ENCODE results near the gene DCAF8. TPM values are rescaled to one million over a fixed set of nuclear protein-coding genes. Genes with fewer than 3 reads are reported as not detected.

DCAF8 gene
- total RNA-seq, 1 experiment from 2014 or later: 98.1 TPM

- Histone ChIP-seq H3K36me3 (ENCODE audit: control insufficient read depth in 1 of 2, insufficient read depth in 2 of 2, low read length in 2 of 2) (0 out of 4 replicates have a peak, but pooled peaks cover 0 to 5% of the 10 kb centered on the region in 2 experiments), H3K4me3 (replicated peaks in 1 of 2; ENCODE audit: low read depth in 1 of 2, low read length in 2 of 2) (no peak overlapping the region), H3K4me1 (ENCODE audit: control insufficient read depth in 1 of 2, insufficient read depth in 2 of 2, low read length in 2 of 2) (peaks cover 20 to 31% of the 10 kb centered on the region in 2 experiments), H3K9me2 (ENCODE audit: insufficient read depth) (no peaks in the 10 kb centered on the region), H3K27me3 (ENCODE audit: insufficient read depth, low read length) (no peaks in the 10 kb centered on the region), H3K79me2 (ENCODE audit: insufficient read depth, low read length) (peaks cover 76% of the 10 kb centered on the region), H3K9me3 (ENCODE audit: control insufficient read depth in 1 of 2, insufficient read depth in 1 of 2, low read depth in 1 of 2, low read length in 2 of 2) (no peaks in the 10 kb centered on the region), H4K20me1 (ENCODE audit: insufficient read depth) (no peaks in the 10 kb centered on the region; the same call in 1 of the 2 replicates), H3K9ac (ENCODE audit: low read length) (no peak overlapping the region), H3K27ac (ENCODE audit: low read depth, low read length) (no peak overlapping the region), H2AFZ (ENCODE audit: low read depth, low read length, poor library complexity, severe bottlenecking) (no peak overlapping the region), H3K4me2 (ENCODE audit: low read length) (no peak overlapping the region)
- DNase-seq (ENCODE audit: low read depth, low spot score): no peak
- ATAC-seq: no peak
- no peak for TF ChIP-seq YY1 (IDR thresholded peaks at IDR 0.05; ENCODE audit: extremely low read depth, insufficient replicate concordance, low read depth, low read length)
- no peak for TF ChIP-seq ATF3 (IDR thresholded peaks at IDR 0.05)
- no peak for TF ChIP-seq ZBTB33 (IDR thresholded peaks at IDR 0.05; ENCODE audit: extremely low read depth, insufficient replicate concordance, low read length)
- TF ChIP-seq ZNF274 (IDR thresholded peaks at IDR 0.05; ENCODE audit: low read depth, low read length): no peak
- TF ChIP-seq ELF1 (IDR thresholded peaks at IDR 0.05; ENCODE audit: borderline replicate concordance, low read depth): no peak
- TF ChIP-seq JUND (IDR thresholded peaks at IDR 0.05): no peak
- TF ChIP-seq SP1 (IDR thresholded peaks at IDR 0.05; ENCODE audit: low read depth): no peak
- no peak for TF ChIP-seq ZFX (IDR thresholded peaks at IDR 0.05)
- no peak for TF ChIP-seq MAX (IDR thresholded peaks at IDR 0.05)
- TF ChIP-seq POLR2AphosphoS5 (IDR thresholded peaks at IDR 0.05; ENCODE audit: low read depth, low read length): no peak
- TF ChIP-seq POLR2A (IDR thresholded peaks at IDR 0.05; ENCODE audit: borderline replicate concordance, extremely low read depth, insufficient read depth, insufficient read length): no peak
- TF ChIP-seq CBX3 (IDR thresholded peaks at IDR 0.05; ENCODE audit: low read depth): no peak
- no peak for TF ChIP-seq FOSL1 (IDR thresholded peaks at IDR 0.05; ENCODE audit: low read depth)
- TF ChIP-seq SRF (IDR thresholded peaks at IDR 0.05; ENCODE audit: low read depth): no peak
- no peak for TF ChIP-seq EGR1 (IDR thresholded peaks at IDR 0.05; ENCODE audit: low read depth)
- RAD21 ChIA-PET (ENCODE audit: low non-redundant PET in 1 of 2, low total read pairs in 2 of 2, uncharacterized antibody in 2 of 2, unreplicated experiment in 2 of 2): no interaction called here
- no TSS peak for BruUV-seq (replicated peaks)
- intact Hi-C loops (cut with micrococcal nuclease): no loop called here
- POLR2A ChIA-PET: no interaction called here
- CTCF ChIA-PET: interaction anchor here (1.7 kb wide), 1 partner anchor 14 kb away, joined by 3 read pairs; no protein-coding TSS in a partner anchor
These were observed 6.5 kb downstream of the DCAF8 start for GRCh38 chr1:160255781-160256300.
